ENCODE results near the gene CNTROB. TPM values are rescaled to one million over a fixed set of nuclear protein-coding genes. Genes with fewer than 3 reads are reported as not detected.

The CNTROB gene
- total and polyA plus RNA-seq, 12 donors, result 11.8 to 85.2 (median 19.2) TPM

GRCh38 chr17:7922269-7922844 lies 9.6 kb upstream of the CNTROB start:
- intact Hi-C loops (cut with DNase I), result no loop called here
- Histone ChIP-seq H3K4me1 (replicated peaks in 1 of 2) (peaks cover 11% of the 10 kb centered on the region in 2 donors), H3K4me3 (peak overlapping the region in 2 of 4 donors; percentile 21 to 58), H3K36me3 (replicated peaks in 1 of 2) (no peaks in the 10 kb centered on the region), H3K27ac (peak overlapping the region in 4 of 5 donors; percentile 15 to 61 (median 24)), H3K27me3 (no peaks in the 10 kb centered on the region), H3K9me3 (replicated peaks in 1 of 3) (no peaks in the 10 kb centered on the region)
- TF ChIP-seq POLR2A (IDR thresholded peaks at IDR 0.05), result no peak
- TF ChIP-seq CTCF (IDR thresholded peaks at IDR 0.05), result peak in 1 of 6 experiments; percentile 7
- WGBS, 4 donors, result 27 to 33% (median 32%) methylated on average over 16 of the region's 16 CpGs
- DNase-seq, result no peak

GRCh38 chr17:7922845-7923628 lies 9.0 kb upstream of the CNTROB start:
- Histone ChIP-seq H3K27ac (peak overlapping the region in 4 of 5 donors; percentile 15 to 61 (median 24)), H3K36me3 (replicated peaks in 1 of 2) (no peaks in the 10 kb centered on the region), H3K4me1 (replicated peaks in 1 of 2) (peaks cover 11% of the 10 kb centered on the region in 2 donors), H3K9me3 (replicated peaks in 1 of 3) (no peaks in the 10 kb centered on the region), H3K4me3 (peak overlapping the region in 2 of 4 donors; percentile 21 to 58), H3K27me3 (no peaks in the 10 kb centered on the region)
- DNase-seq, result peak; percentile 82 to 93 (median 87)
- whole genome bisulfite sequencing, 4 donors, result 19 to 39% (median 24%) methylated on average over 17 to 45 of the region's 45 CpGs
- TF ChIP-seq CTCF (IDR thresholded peaks at IDR 0.05) (no peak), POLR2A (IDR thresholded peaks at IDR 0.05) (peak in 1 of 2 donors; percentile 72)
- intact Hi-C loops (cut with DNase I), result no loop called here

- 80 to 93% (median 91%) methylated on average over 3 of the region's 3 CpGs for WGBS, 4 donors
- intact Hi-C loops (cut with DNase I), result no loop called here
- TF ChIP-seq CTCF (IDR thresholded peaks at IDR 0.05), result no peak
- no peak for TF ChIP-seq POLR2A (IDR thresholded peaks at IDR 0.05)
These were observed 4.4 kb upstream of the CNTROB start for GRCh38 chr17:7927596-7927995.

GRCh38 chr17:7929158-7930023 lies 2.6 kb upstream of the CNTROB start, which contains the start of gene KCNAB3:
Gene KCNAB3 (minus strand): TSS chr17:7929856. CDS start chr17:7929435, 421 bp downstream.
- whole genome bisulfite sequencing, 4 donors, result 41 to 61% (median 43%) methylated on average over 41 to 67 of the region's 67 CpGs
- DNase-seq, result peak in 4 of 7 donors; percentile 40 to 69 (median 44)
- no peaks in the 10 kb centered on the region for H3K9me3 ChIP-seq (replicated peaks in 1 of 3)
- peaks cover 16 to 19% of the 10 kb centered on the region in 2 donors for H3K4me1 ChIP-seq (replicated peaks in 1 of 2)
- H3K4me3 ChIP-seq, result no peak within 1 kb of the TSS
- intact Hi-C loops (cut with DNase I), result loop anchor here in 1 of 2 donors (10.0 kb wide), 1 partner anchor 55 kb away; no protein-coding TSS in a partner anchor
- no peak within 1 kb of the TSS for H3K27ac ChIP-seq
- TF ChIP-seq POLR2A (IDR thresholded peaks at IDR 0.05), result no peak
- TF ChIP-seq CTCF (IDR thresholded peaks at IDR 0.05), result no peak
- no peaks in the 10 kb centered on the region for H3K36me3 ChIP-seq (replicated peaks in 1 of 2)
- H3K27me3 ChIP-seq, result no peaks in the 10 kb centered on the region

More at GRCh38 chr17:7927596-7927995, 4.4 kb upstream of the CNTROB start:
- no peak for DNase-seq
- no peak overlapping the region for H3K4me3 ChIP-seq
- H3K27ac ChIP-seq, result no peak overlapping the region
- H3K4me1 ChIP-seq (replicated peaks in 1 of 2), result peaks cover 14 to 15% of the 10 kb centered on the region in 2 donors
- no peaks in the 10 kb centered on the region for H3K36me3 ChIP-seq (replicated peaks in 1 of 2)
- H3K9me3 ChIP-seq (replicated peaks in 1 of 3), result no peaks in the 10 kb centered on the region
- no peaks in the 10 kb centered on the region for H3K27me3 ChIP-seq

All from adrenal gland (tissue), 12 donors.